Measurements from ENCODE around the gene ZNF768. TPM values are rescaled to one million over a fixed set of nuclear protein-coding genes. Genes with fewer than 3 reads are reported as not detected.

Gene ZNF768
- total and polyA plus RNA-seq, 2 of the 13 experiments (the other 11 are each of a cell fraction or from before 2014, with no cell fraction given): 26.7 to 34.4 TPM

GRCh38 chr16:30488764-30489605 lies 37.4 kb downstream of the ZNF768 start (continued):
- TF ChIP-seq ZNF646 (CRISPR knock-in tag; IDR thresholded peaks at IDR 0.05) (no peak), ZNF296 (CRISPR knock-in tag; conservative IDR thresholded peaks at IDR 0.05) (no peak), JUNB (CRISPR knock-in tag; IDR thresholded peaks at IDR 0.05; ENCODE audit: borderline replicate concordance) (no peak), ZNF343 (CRISPR knock-in tag; IDR thresholded peaks at IDR 0.05) (no peak), ZBTB25 (CRISPR knock-in tag; IDR thresholded peaks at IDR 0.05) (no peak), HIC2 (CRISPR knock-in tag; IDR thresholded peaks at IDR 0.05; ENCODE audit: low read depth) (peak; percentile 64; the same call in 1 of the 2 replicates), IKZF5 (CRISPR knock-in tag; IDR thresholded peaks at IDR 0.05) (peak; percentile 52; the same call in 1 of the 2 replicates), ZNF616 (CRISPR knock-in tag; IDR thresholded peaks at IDR 0.05; ENCODE audit: low read depth) (no peak), CENPX (CRISPR knock-in tag; IDR thresholded peaks at IDR 0.05) (no peak), HMG20B (CRISPR knock-in tag; conservative IDR thresholded peaks at IDR 0.05) (peak; percentile 85; the same call in 1 of the 2 replicates), FOXO1 (CRISPR knock-in tag; IDR thresholded peaks at IDR 0.05) (peak; percentile 68; the same call in 1 of the 2 replicates), ZNF691 (CRISPR knock-in tag; IDR thresholded peaks at IDR 0.05; ENCODE audit: borderline replicate concordance, low read depth) (no peak), MTF1 (CRISPR knock-in tag; IDR thresholded peaks at IDR 0.05) (no peak), CEBPB (IDR thresholded peaks at IDR 0.05; ENCODE audit: borderline replicate concordance, low read depth, low read length) (peak; percentile 96), HNF4G (IDR thresholded peaks at IDR 0.05; ENCODE audit: borderline replicate concordance, low read depth, low read length) (peak; percentile 55; the same call in 1 of the 2 replicates), HNF4G (CRISPR knock-in tag; IDR thresholded peaks at IDR 0.05; ENCODE audit: borderline replicate concordance, low read depth) (no peak; the same call in 1 of the 2 replicates)

Measured in HepG2 (cell line).